Inflammatory macrophage treated with lipopolysaccharide for 1 hour (primary cell): ENCODE measurements around the gene NR3C1.

Experiments
- DNase-seq, 2 donors: peaks; one replicate each; pipeline ENCODE4 v3.0.0-alpha.2; 2020 to 2022

Gene NR3C1

DNA sequence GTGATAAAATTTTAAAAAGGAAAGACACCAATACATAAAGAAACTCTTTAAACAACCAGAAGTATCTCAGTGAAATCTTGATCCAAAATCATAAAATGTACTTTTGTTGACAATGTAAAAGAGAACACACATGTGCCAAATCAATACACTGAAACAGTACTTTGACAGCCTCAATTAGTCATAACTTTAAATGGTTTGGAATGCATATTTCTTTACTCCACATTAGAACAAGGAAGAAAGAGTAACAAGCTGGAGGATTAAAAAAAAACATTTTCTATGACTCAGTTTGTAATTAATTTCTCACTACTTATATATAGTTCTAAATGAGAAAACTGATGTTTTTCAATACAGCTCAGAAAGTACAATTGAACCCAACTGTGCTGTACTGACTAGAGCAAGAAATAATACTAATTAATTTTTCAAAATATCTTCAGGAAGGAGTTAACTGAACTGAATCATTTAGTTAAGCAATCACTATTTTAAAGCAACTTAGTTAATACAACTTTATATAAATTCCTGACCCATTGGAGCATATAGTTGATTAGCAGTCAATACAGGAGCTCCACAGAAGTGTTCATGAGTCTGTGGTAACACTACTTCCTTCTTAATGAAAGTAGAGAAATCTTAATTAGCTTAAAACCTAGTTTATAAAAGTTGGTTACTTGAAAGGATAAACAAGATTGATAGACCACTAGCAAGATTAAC lies 101.0 kb downstream of the NR3C1 start:
- DNase-seq: no peak

GRCh38 chr5:143297756-143298155 lies 105.7 kb downstream of the NR3C1 start:
- no peak for DNase-seq

DNA sequence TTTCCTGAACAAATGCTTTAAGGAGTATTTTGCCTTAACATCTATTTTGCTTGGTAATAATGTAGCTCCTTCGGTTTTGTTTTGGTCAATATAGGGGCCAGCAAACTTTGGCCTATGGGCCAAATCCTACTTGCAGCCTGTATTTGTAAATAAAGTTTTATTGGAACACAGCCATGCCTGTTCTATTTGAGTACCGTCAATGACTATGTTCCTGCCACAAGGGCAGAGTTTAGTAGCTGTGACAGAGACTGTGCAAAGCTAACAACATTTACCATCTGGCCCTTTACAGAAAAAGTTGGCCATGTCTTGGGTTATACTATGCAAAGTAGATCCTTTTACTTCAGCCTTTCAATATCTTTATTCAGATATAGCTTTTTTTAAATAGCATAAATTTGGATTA lies 113.4 kb downstream of the NR3C1 start:
- DNase-seq: no peak

GRCh38 chr5:143284521-143284920 lies 119.0 kb downstream of the NR3C1 start:
- peak; percentile 48 to 80 for DNase-seq

DNA sequence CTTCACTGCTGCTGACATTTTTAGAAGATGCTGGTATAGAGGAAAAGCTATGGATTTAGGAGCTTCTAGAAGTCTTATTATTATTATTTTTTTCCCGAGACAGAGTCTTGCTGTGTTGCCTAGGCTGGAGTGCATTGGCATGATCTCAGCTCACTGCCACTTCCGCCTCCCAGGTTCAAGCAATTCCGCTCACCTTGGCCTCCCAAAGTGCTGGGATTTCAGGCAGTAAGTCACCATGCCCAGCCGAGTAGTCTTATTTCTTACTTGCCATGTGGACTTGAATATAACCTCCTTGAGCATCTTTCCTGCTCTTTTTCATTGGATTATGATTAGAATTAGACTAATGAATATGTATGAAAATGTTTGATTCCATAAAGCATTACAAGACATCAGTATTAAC lies 119.5 kb downstream of the NR3C1 start:
- DNase-seq: no peak

DNA sequence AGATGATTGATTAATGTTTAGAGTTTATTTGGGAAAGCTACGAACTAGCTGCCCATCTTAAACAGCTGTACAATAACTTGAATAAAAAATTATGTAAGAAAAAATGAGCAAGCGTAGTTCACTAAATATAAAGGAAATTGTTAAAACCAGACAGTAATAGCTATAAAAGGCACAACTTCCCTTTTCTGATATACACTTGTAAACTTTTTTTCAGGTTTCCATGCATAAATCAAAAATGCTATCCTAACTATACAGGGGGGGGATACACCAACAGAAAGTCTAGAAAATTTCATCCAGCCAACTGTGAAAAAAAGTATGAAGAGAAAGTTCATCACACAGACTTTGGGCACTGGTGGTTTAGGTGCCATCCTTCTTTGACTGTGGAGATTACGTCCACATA lies 122.3 kb downstream of the NR3C1 start:
- no peak for DNase-seq

DNA sequence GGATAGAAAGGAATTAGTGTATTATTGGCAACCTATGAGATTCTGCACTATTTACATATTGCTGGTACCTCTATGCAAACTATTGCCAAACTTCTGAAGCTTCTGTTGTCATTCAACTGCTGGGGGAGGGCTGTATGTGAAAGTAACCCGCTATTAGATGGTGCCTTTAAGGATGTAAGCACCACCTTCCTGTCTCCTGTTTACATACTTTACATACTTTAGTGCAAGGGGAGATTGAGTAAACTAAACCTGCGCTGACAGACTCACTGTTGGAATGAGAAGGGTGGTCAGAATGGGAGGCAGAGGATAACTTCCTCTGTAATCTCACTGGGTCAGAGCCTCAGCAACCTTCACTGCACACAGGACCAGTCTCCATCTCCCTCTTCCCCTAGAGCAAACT lies 123.8 kb downstream of the NR3C1 start:
- no peak for DNase-seq

- no peak for DNase-seq
These were observed 126.0 kb downstream of the NR3C1 start for GRCh38 chr5:143277536-143277935.

GRCh38 chr5:143275512-143276363 lies 127.7 kb downstream of the NR3C1 start:
- peak; percentile 49 to 59 for DNase-seq

DNA sequence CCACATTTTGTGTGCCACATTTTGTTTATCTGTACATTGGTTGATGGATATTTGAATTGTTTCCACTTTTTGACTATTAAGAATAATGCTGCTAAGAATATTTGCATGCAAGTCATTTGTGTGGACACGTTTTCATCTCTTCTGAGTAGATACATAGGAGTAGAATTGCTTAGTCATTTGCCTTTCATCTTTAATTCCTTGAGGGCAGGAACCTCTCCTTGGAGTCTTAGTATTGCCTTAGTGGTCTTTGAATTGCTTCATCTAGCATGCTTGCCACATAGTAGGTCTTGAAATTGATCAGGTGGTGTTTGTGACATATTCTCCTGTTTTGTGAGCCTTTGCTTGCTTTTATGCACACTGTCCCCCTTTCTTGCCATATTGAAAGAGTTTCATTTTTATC lies 128.5 kb downstream of the NR3C1 start:
- no peak for DNase-seq

DNA sequence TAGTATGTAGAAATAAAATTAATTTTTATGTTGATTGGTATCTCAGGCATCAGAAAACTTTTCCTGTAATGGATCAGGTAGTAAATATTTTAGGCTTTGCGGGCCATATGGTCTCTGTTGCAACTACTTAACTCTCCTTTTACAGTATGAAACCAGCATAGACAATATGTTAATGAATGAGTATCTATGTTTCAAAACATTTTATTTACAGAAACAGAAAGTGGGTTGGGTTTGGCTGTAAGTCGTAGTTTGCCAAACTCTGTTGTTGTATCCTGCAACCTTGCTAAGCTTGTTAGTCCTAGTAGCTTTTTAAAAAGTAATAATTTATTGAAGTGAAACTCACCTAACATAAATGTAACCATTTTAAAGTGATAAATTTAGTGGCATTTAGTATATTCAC lies 132.1 kb downstream of the NR3C1 start:
- DNase-seq: no peak

GRCh38 chr5:143268388-143268787 lies 135.1 kb downstream of the NR3C1 start:
- no peak for DNase-seq

GRCh38 chr5:143267186-143267585 lies 136.3 kb downstream of the NR3C1 start:
- DNase-seq: no peak

- no peak for DNase-seq
These were observed 137.5 kb downstream of the NR3C1 start for GRCh38 chr5:143265995-143266394.

- no peak for DNase-seq
These were observed 140.1 kb downstream of the NR3C1 start for GRCh38 chr5:143263272-143263810.

DNA sequence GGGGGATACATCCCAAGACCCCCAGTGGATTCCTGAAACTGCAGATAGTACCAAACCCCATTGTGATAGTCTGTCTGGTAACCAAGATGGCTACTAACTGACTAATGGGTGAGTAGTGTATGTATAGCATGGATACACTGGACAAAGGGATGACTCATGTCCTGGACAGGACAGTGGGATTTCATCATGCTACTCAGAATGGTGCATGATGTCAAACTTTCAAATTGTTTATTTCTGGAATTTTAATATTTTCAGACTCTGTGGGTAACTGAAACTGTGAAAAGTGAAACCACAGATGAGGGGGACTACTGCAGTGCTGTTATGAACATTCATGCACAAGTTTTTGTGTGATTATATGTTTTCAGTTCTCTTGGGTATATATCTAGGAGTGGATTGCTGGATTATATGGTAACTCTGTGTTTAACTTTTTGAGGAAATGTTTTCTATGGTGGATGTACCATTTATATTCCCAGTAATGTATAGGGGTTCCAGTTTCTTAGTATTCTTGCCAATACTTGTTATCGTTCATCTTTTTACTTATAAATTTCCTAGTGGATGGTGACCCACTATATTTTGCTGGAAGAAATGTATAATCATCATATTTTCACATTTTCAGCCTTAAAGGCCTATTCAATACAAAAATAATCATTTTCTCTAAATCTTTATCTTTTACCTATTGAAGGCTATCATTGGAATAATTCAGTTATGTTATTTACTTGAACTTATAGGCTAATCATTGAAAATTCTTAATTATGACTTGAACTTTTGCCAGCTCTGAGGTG lies 140.9 kb downstream of the NR3C1 start:
- DNase-seq: peak; percentile 84 to 87

- DNase-seq: peak; percentile 90 to 93
These were observed 141.6 kb downstream of the NR3C1 start for GRCh38 chr5:143261748-143262392.

DNA sequence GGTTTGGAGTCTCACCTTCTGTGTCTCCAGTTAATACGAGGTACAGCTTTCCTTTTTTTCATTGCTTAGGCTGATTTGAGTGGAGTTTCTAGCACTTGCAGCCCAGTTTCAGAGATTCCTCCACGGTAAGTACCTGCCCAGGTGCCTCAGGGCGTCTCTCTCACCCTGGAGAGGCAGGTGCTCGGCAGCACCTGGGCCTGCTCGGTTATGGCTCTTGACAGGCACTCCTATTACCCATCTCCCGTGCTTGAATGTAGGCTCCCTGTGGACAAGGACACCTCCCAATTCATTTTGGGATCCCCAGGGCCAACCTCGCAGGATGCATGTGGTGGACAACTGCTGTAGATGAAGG lies 144.3 kb downstream of the NR3C1 start:
- no peak for DNase-seq

DNA sequence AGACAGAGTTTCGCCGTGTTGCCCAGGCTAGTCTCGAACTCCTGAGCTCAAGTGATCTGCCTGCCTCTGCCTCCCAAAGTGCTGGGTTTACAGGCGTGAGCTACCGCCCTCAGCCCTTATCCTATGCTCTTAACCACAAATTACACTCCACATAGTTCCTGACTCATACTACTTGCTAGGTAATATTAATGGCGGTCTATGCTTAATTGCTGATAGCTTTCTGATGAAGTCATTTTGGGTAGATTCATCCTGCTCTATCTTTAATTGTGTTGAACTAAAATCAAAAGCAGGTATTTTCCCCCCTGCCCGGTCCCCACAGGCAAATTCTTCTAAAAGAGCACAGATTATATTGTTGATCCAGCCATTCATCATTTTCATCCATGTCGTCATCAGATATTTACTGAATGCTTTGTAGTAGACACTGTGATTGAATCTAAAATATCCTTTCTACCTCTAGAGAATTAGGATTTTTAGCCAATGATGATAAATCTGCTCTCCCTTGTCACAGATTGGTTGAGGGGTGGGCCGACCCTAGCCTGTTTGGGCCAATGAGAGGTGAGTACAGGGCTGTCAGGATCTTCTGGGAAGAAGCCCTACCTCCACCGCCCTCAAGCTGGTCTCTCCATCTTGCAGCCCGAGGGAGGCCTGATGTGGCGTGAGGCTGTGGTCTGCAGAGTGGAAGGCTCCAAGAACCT lies 144.8 kb downstream of the NR3C1 start:
- no peak for DNase-seq

DNA sequence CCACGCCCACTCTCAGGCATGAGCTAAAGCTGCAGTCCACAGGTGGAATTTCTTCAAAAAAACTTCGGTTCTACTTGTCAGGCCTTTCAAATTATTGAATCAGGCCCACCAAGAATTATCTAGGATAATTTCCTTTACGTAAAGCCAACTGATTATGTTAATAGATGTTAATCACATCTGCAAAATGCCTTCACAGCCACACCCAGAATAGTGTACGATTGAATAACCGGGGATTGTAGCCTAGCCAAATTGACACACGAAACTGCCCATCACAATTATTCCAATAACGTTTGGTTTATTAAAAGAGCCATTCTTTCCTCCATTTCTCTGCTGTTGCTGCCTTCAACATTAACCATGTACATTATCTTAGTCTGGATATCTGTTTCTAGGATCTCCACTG lies 148.7 kb downstream of the NR3C1 start:
- no peak for DNase-seq

GRCh38 chr5:143251946-143252345 lies 151.5 kb downstream of the NR3C1 start:
- DNase-seq: no peak

DNA sequence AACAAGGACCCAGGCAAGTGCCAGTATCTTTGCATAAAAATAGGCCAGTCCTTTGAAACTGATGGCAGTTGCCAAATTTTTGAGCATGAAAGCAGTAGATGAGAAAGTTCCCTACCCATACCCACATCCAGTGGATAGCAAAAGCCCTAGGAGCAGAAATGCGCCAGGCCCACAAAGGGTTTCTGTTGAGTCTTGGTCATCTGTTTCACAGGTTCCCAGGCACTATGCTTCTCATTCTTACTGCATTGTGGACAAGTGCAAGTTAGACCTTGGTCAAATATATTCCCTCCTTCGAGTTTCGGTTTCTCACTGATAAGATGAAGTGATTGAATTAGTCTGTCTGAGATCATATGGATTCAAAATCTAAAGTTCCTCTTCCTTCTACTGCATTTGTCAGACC lies 152.3 kb downstream of the NR3C1 start:
- no peak for DNase-seq
